Spleen (tissue), 11 donors: ENCODE data around the gene FOXP1. TPM values are rescaled to one million over a fixed set of nuclear protein-coding genes. Genes with fewer than 3 reads are reported as not detected.

Experiments
- DNase-seq: peaks from one replicate; pipeline ENCODE4 v3.0.0-alpha.2; 2020
- H3K27ac ChIP-seq, 8 donors: fragments of 200-600 bp; sonication (generic) in 7 of 8; 1 replicate in 4 of 8; 2 replicates in 4 of 8; pipeline versions ENCODE4 v1.5.0 to v1.8.0; 2016 to 2021; ENCODE audit warnings: inconsistent platforms in 4 of 8, mild to moderate bottlenecking in 4 of 8, moderate library complexity in 1 of 8
- H3K27me3 ChIP-seq, 7 donors: fragments of 200-600 bp; sonication (generic) in 6 of 7; replicated peaks in 1 of 7; 1 replicate in 4 of 7; 2 replicates in 3 of 7; pipeline versions ENCODE4 v1.5.0 to v1.8.0; 2016 to 2021; ENCODE audit warnings: inconsistent platforms in 3 of 7, mild to moderate bottlenecking in 1 of 7
- H3K36me3 ChIP-seq, 6 donors: fragments of 200-600 bp; sonication (generic) in 5 of 6; 1 replicate in 4 of 6; 2 replicates in 2 of 6; pipeline versions ENCODE4 v1.5.0 to v1.8.0; 2016 to 2021; ENCODE audit warnings: inconsistent platforms in 2 of 6
- H3K4me1 ChIP-seq, 6 donors: fragments of 200-600 bp; sonication (generic) in 5 of 6; 1 replicate in 3 of 6; 2 replicates in 3 of 6; pipeline versions ENCODE4 v1.5.0 to v1.8.0; 2016 to 2021; ENCODE audit warnings: inconsistent platforms in 3 of 6
- H3K4me3 ChIP-seq, 8 donors: fragments of 200-600 bp; sonication (generic) in 7 of 8; 1 replicate in 4 of 8; 2 replicates in 4 of 8; pipeline versions ENCODE4 v1.5.0 to v1.8.0; 2016 to 2021; ENCODE audit warnings: inconsistent platforms in 4 of 8, mild to moderate bottlenecking in 4 of 8, moderate library complexity in 2 of 8
- H3K9me3 ChIP-seq, 8 donors: fragments of 200-600 bp; sonication (generic) in 7 of 8; 1 replicate in 4 of 8; 2 replicates in 4 of 8; pipeline versions ENCODE4 v1.5.0 to v1.8.0; 2016 to 2021; ENCODE audit warnings: inconsistent platforms in 4 of 8
- POLR2A ChIP-seq, 3 donors: fragments of 450-650 bp; IDR thresholded peaks; one replicate each; pipeline ENCODE4 v1.5.1; 2017; ENCODE audit warnings: antibody characterized with exemption in 3 of 3, mild to moderate bottlenecking in 1 of 3
- POLR2AphosphoS5 ChIP-seq, 3 donors: sonication (generic); formaldehyde crosslinking; IDR thresholded peaks; one replicate each; pipeline ENCODE4 v1.5.1; 2017; ENCODE audit warnings: antibody characterized with exemption in 3 of 3
- WGBS, 5 donors: extraction: QIAGEN DNeasy Blood & Tissue Kit in 3 of 5; methylation state at CpG; one replicate each; pipeline versions ENCODE4 v1.1.5 to v1.1.7; 2013 to 2018; 5-methylcytosine and 5-hydroxymethylcytosine counted together
- intact Hi-C: fragments of 100-400 bp; cut with DNase I; formaldehyde crosslinking; loops from one replicate; pipeline ENCODE4 v1.15.0; 2023; ENCODE audit warnings: low total_unique reads
- polyA plus RNA-seq, 3 donors: library from polyadenylated mRNA; stranded (reverse); fragments of 200-250 nt; gene quantifications; one replicate each; pipeline ENCODE4 v1.2.1, GENCODE V29; 2013
- total RNA-seq, 7 donors: library from RNA; depleted of rRNA in 3 of 7; stranded (reverse); fragments of >200 nt in 3 of 7; fragmentation: NEBNext Ultra II Directional in 4 of 7; extraction: Animal tissue kit (Norgen Biotek cat#: 25700) in 4 of 7; gene quantifications; one replicate each; pipeline versions ENCODE4 v1.1.0 to v1.2.1, GENCODE V29; 2016 to 2021
- TF ChIP-seq, protein P1 (sequence below), 11 experiments: fragments of 200-600 bp in 7 of 11; fragments of 450-650 bp in 4 of 11; sonication (generic) in 4 of 11; IDR thresholded peaks in 8 of 11; conservative IDR thresholded peaks in 3 of 11; 1 replicate in 7 of 11; 2 replicates in 4 of 11; pipeline versions ENCODE4 v1.4.0 to v1.8.0; 2016 to 2021; ENCODE audit warnings: antibody characterized with exemption in 11 of 11, inconsistent platforms in 4 of 11, mild to moderate bottlenecking in 1 of 11
- donor health status: healthy with polysubstance abuse.
- donor health status: DM: no; HTN: no; CAD: no; lungs with moderate emphysema.
- donor health status: DM: no; HTN: no; CAD: no.
- donor health status: Bipolar disorder and iron deficiency.
- donor health status: healthy.
- donor health status: DM: no; HTN: no; CAD: no.
- donor health status: DM: yes; HTN: yes; CAD: no.

The FOXP1 gene
- total and polyA plus RNA-seq, 10 donors, result 11.1 to 202 (median 153) TPM

DNA sequence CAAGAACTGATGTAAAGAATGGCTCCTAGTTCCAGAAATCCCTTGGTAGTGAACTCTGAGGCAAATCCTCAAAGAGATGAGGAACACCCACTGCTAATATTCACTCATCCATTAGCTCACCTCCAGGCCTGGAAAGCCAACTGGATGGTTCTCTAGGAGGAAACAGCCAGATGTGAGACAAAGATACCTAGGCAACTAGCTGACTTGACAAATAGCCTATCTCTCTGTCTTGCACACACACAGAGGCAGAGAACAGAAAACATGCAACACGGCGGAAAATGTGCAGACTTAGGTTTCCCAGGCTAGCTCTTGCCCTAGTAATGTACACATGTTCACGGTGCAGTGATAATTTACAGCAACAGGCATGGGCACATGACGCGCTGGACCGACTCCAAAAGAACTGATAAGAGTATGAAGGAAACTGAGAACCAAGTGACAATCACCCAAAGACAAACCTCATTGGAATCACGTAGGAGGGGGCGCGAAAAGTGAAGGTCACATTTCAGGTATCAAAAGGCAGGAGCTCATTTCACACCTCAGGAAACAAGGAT, 318.1 kb downstream of the FOXP1 start:
- Histone ChIP-seq H3K27ac (no peak overlapping the region), H3K4me3 (no peak overlapping the region), H3K4me1 (peaks cover 0 to 24% (median 3%) of the 10 kb centered on the region in 6 donors), H3K36me3 (peaks cover 0 to 7% (median 0%) of the 10 kb centered on the region in 6 donors), H3K27me3 (no peaks in the 10 kb centered on the region), H3K9me3 (no peaks in the 10 kb centered on the region)
- 87 to 93% (median 92%) methylated on average over 9 of the region's 9 CpGs for WGBS, 5 donors
- DNase-seq, result no peak
- TF ChIP-seq, protein P1, sequence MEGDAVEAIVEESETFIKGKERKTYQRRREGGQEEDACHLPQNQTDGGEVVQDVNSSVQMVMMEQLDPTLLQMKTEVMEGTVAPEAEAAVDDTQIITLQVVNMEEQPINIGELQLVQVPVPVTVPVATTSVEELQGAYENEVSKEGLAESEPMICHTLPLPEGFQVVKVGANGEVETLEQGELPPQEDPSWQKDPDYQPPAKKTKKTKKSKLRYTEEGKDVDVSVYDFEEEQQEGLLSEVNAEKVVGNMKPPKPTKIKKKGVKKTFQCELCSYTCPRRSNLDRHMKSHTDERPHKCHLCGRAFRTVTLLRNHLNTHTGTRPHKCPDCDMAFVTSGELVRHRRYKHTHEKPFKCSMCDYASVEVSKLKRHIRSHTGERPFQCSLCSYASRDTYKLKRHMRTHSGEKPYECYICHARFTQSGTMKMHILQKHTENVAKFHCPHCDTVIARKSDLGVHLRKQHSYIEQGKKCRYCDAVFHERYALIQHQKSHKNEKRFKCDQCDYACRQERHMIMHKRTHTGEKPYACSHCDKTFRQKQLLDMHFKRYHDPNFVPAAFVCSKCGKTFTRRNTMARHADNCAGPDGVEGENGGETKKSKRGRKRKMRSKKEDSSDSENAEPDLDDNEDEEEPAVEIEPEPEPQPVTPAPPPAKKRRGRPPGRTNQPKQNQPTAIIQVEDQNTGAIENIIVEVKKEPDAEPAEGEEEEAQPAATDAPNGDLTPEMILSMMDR (IDR thresholded peaks at IDR 0.05 in 8 of 11, conservative IDR thresholded peaks at IDR 0.05 in 3 of 11), result no peak
- TF ChIP-seq POLR2A (IDR thresholded peaks at IDR 0.05) (no peak), POLR2AphosphoS5 (IDR thresholded peaks at IDR 0.05) (no peak)
- intact Hi-C loops, result no loop called here

DNA sequence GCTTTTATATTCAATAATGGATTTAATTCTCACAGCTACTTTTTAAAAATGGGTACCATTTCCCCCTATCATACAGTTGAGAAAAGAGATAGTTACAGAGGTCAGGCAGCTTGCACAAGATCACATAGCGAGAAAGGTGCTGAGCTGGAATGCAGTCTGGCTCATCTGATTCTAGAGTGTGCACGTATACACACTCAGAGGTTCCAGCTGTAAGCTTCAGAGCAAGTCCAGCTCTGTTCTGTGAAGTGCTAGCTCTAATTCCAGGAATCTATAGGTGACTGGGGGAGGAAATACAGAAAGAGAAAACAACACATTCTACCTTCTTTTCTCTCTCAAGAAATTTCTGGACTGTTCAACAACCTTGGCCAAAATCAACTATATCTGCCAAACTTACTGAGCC, 318.7 kb downstream of the FOXP1 start:
- intact Hi-C loops, result no loop called here
- DNase-seq, result no peak
- Histone ChIP-seq H3K4me1 (peaks cover 0 to 19% (median 3%) of the 10 kb centered on the region in 6 donors), H3K27me3 (no peaks in the 10 kb centered on the region), H3K36me3 (peaks cover 0 to 7% (median 0%) of the 10 kb centered on the region in 6 donors), H3K27ac (no peak overlapping the region), H3K4me3 (no peak overlapping the region), H3K9me3 (no peaks in the 10 kb centered on the region)
- TF ChIP-seq POLR2A (IDR thresholded peaks at IDR 0.05), result no peak
- TF ChIP-seq, protein P1 (IDR thresholded peaks at IDR 0.05 in 8 of 11, conservative IDR thresholded peaks at IDR 0.05 in 3 of 11), result no peak
- TF ChIP-seq POLR2AphosphoS5 (IDR thresholded peaks at IDR 0.05), result no peak
- 84 to 91% (median 86%) methylated on average over 2 of the region's 2 CpGs for WGBS, 5 donors

DNA sequence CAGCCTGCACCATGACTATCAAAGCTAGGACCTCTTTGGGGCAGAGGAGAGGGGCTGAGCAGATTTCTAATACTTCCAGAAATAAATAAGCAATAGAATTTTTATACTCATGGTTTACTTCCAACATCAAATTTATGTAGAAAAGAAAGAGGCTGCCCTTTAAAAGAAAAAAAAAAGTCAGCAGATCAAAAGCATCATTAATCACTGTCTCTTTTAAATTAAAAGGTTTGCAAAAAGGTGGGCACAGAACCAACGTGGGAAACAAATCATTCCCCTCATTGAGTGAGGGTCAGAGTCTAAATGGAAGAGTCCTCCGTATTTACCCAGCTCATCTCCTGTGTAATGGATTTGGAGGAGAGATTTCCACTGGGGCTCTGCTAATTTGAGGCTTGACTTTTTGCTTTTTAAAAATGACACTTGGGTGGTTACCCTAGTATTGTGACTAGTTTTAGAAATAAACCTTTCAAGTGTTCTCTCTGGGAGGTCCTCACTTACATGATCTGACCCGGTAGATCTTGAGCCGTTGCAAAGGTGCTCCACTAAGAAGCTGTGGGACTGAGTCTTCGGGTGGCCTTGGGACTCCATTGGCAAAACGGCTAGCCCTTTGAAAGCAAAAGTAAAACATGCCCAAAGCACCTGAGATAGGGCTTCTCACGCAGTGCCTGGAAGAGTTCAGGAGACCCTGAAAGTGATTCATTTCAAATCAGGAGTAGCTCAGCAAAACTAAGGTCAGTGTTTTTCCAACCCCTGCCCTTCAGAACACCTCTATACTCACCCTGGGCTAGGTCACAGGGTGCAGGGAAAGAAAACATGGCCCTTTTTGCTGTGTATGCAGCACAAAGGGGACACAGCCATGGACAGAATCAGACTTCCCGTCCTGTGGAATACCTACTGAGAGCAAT, 320.9 kb downstream of the FOXP1 start:
- H3K27ac ChIP-seq, result no peak overlapping the region
- peaks cover 0 to 7% (median 0%) of the 10 kb centered on the region in 6 donors for H3K36me3 ChIP-seq
- H3K4me1 ChIP-seq, result peaks cover 0 to 18% (median 4%) of the 10 kb centered on the region in 6 donors
- no peak for DNase-seq
- H3K9me3 ChIP-seq, result no peaks in the 10 kb centered on the region
- H3K4me3 ChIP-seq, result no peak overlapping the region
- intact Hi-C loops, result no loop called here
- no peak for TF ChIP-seq POLR2AphosphoS5 (IDR thresholded peaks at IDR 0.05)
- TF ChIP-seq, protein P1 (IDR thresholded peaks at IDR 0.05 in 8 of 11, conservative IDR thresholded peaks at IDR 0.05 in 3 of 11), result no peak
- TF ChIP-seq POLR2A (IDR thresholded peaks at IDR 0.05), result no peak
- 81 to 89% (median 86%) methylated on average over 8 of the region's 8 CpGs for WGBS, 5 donors
- no peaks in the 10 kb centered on the region for H3K27me3 ChIP-seq

DNA sequence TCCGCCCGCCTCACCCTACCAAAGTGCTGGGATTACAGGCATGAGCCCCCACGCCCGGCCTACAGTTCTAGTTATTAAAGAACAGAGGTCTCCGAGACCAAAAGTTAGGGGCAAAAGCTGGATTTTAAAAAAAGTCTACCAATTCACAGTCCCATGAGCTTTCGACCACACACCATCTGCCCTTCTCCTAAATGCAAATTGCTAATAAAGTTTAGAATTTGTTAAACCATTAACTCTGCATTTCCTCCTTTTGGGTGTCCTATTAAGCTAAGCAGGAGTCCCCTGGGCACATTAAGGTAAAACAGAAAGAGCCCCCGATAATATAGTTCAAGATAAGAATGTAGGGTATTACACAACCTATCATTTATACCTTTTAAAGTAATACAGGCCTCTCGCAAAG, 322.7 kb downstream of the FOXP1 start:
- H3K4me1 ChIP-seq, result peaks cover 0 to 18% (median 4%) of the 10 kb centered on the region in 6 donors
- intact Hi-C loops, result no loop called here
- whole genome bisulfite sequencing, 5 donors, result 81 to 91% (median 88%) methylated on average over 8 of the region's 8 CpGs
- H3K36me3 ChIP-seq, result peaks cover 0 to 3% (median 0%) of the 10 kb centered on the region in 6 donors
- no peaks in the 10 kb centered on the region for H3K9me3 ChIP-seq
- no peak overlapping the region for H3K27ac ChIP-seq
- TF ChIP-seq POLR2AphosphoS5 (IDR thresholded peaks at IDR 0.05) (no peak), POLR2A (IDR thresholded peaks at IDR 0.05) (no peak)
- TF ChIP-seq, protein P1 (IDR thresholded peaks at IDR 0.05 in 8 of 11, conservative IDR thresholded peaks at IDR 0.05 in 3 of 11), result no peak
- H3K27me3 ChIP-seq, result no peaks in the 10 kb centered on the region
- no peak for DNase-seq
- no peak overlapping the region for H3K4me3 ChIP-seq
